ENCODE data around the gene DPF1.

DNA sequence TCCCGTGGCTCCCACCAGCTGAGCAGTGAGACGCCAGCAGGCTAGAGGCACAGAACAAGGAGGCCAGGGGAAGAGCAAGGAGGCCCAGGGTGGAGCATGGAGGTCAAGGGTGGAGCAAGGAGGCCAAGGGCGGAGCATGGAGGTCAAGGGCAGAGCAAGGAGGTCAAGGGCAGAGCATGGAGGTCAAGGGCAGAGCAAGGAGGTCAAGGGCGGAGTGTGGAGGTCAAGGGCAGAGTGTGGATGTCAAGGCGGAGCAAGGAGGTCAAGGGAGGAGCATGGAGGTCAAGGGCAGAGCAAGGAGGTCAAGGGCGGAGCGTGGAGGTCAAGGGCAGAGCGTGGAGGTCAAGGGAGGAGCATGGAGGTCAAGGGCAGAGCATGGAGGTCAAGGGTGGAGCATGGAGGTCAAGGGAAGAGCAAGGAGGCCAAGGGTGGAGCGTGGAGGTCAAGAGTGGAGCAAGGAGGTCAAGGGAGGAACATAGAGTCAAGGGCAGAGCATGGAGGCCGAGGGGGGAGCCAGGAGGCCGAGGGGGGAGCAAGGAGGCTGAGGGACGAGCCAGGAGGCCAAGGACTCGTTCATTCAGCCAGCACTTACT, 27.7 kb downstream of the DPF1 start:
- TF ChIP-seq, protein P1, sequence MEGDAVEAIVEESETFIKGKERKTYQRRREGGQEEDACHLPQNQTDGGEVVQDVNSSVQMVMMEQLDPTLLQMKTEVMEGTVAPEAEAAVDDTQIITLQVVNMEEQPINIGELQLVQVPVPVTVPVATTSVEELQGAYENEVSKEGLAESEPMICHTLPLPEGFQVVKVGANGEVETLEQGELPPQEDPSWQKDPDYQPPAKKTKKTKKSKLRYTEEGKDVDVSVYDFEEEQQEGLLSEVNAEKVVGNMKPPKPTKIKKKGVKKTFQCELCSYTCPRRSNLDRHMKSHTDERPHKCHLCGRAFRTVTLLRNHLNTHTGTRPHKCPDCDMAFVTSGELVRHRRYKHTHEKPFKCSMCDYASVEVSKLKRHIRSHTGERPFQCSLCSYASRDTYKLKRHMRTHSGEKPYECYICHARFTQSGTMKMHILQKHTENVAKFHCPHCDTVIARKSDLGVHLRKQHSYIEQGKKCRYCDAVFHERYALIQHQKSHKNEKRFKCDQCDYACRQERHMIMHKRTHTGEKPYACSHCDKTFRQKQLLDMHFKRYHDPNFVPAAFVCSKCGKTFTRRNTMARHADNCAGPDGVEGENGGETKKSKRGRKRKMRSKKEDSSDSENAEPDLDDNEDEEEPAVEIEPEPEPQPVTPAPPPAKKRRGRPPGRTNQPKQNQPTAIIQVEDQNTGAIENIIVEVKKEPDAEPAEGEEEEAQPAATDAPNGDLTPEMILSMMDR (IDR thresholded peaks at IDR 0.05) = no peak
- TF ChIP-seq POLR2A (IDR thresholded peaks at IDR 0.05) = no peak

Measured in lower leg skin (tissue), 3 donors.